ENCODE measurements around the gene ARHGEF12. TPM values are rescaled to one million over a fixed set of nuclear protein-coding genes. Genes with fewer than 3 reads are reported as not detected.

Gene ARHGEF12
- total RNA-seq, 1 donor from 2014 or later: 114 TPM

DNA sequence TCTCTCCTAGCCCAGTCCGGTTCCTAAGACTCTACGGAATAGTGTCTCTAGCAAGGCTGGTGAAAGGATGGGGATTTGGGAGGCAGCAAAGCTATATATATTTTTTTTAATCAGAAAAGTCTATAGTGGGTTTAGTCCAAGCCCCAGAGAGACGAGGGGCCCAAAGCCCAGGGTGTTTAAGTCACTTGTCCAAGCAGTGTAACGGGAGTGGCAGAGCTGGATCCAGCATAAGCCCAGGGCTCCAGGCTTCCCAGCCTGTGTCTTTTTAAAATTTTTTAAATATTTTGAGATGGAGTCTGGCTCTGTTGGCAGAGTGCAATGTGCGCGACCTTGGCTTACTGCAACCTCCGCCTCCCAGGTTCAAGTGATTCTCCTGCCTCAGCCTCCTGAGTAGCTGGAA lies 182.1 kb downstream of the ARHGEF12 start:
- no peak for DNase-seq (ENCODE audit: extremely low spot score, unreplicated experiment)
- TF ChIP-seq, protein P1, sequence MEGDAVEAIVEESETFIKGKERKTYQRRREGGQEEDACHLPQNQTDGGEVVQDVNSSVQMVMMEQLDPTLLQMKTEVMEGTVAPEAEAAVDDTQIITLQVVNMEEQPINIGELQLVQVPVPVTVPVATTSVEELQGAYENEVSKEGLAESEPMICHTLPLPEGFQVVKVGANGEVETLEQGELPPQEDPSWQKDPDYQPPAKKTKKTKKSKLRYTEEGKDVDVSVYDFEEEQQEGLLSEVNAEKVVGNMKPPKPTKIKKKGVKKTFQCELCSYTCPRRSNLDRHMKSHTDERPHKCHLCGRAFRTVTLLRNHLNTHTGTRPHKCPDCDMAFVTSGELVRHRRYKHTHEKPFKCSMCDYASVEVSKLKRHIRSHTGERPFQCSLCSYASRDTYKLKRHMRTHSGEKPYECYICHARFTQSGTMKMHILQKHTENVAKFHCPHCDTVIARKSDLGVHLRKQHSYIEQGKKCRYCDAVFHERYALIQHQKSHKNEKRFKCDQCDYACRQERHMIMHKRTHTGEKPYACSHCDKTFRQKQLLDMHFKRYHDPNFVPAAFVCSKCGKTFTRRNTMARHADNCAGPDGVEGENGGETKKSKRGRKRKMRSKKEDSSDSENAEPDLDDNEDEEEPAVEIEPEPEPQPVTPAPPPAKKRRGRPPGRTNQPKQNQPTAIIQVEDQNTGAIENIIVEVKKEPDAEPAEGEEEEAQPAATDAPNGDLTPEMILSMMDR (IDR thresholded peaks at IDR 0.05): no peak
- Mint-ChIP-seq H3K4me3 (ENCODE audit: unreplicated experiment) (no peak overlapping the region), H3K36me3 (ENCODE audit: unreplicated experiment) (no peaks in the 10 kb centered on the region), H3K27ac (ENCODE audit: unreplicated experiment) (no peak overlapping the region), H3K9me3 (ENCODE audit: unreplicated experiment) (no peaks in the 10 kb centered on the region), H3K4me1 (ENCODE audit: unreplicated experiment) (peaks cover 16% of the 10 kb centered on the region), H3K27me3 (ENCODE audit: unreplicated experiment) (peaks cover 11% of the 10 kb centered on the region)

DNA sequence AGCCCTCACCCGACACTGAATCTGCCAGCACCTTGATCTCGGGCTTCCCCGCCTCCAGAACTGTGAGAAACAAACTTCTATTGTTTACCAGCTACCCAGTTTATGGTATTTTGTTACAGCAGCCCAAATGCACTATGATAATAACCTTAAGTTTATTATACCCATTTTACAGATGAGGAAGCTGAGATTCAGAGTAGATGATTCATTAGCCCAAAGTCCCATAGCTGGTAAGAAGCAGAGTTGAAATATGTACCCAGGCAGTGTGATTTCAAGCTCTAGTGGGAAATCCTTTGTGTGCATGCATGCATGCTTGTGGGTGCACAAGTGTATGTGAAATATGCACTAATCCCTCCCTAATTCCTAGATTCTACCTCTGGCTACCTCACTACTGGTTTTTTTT lies 183.3 kb downstream of the ARHGEF12 start:
- H3K4me3 Mint-ChIP-seq (ENCODE audit: unreplicated experiment): no peak overlapping the region
- peaks cover 17% of the 10 kb centered on the region for H3K4me1 Mint-ChIP-seq (ENCODE audit: unreplicated experiment)
- no peak for DNase-seq (ENCODE audit: extremely low spot score, unreplicated experiment)
- no peak overlapping the region for H3K27ac Mint-ChIP-seq (ENCODE audit: unreplicated experiment)
- TF ChIP-seq, protein P1 (IDR thresholded peaks at IDR 0.05): no peak
- H3K36me3 Mint-ChIP-seq (ENCODE audit: unreplicated experiment): no peaks in the 10 kb centered on the region
- H3K9me3 Mint-ChIP-seq (ENCODE audit: unreplicated experiment): no peaks in the 10 kb centered on the region
- H3K27me3 Mint-ChIP-seq (ENCODE audit: unreplicated experiment): peaks cover 7% of the 10 kb centered on the region

- no peaks in the 10 kb centered on the region for H3K36me3 Mint-ChIP-seq (ENCODE audit: unreplicated experiment)
- H3K27ac Mint-ChIP-seq (ENCODE audit: unreplicated experiment): no peak overlapping the region
- peaks cover 17% of the 10 kb centered on the region for H3K4me1 Mint-ChIP-seq (ENCODE audit: unreplicated experiment)
- no peak overlapping the region for H3K4me3 Mint-ChIP-seq (ENCODE audit: unreplicated experiment)
- no peaks in the 10 kb centered on the region for H3K9me3 Mint-ChIP-seq (ENCODE audit: unreplicated experiment)
- no peak for DNase-seq (ENCODE audit: extremely low spot score, unreplicated experiment)
- TF ChIP-seq, protein P1 (IDR thresholded peaks at IDR 0.05): no peak
- H3K27me3 Mint-ChIP-seq (ENCODE audit: unreplicated experiment): peaks cover 5% of the 10 kb centered on the region
Measured at GRCh38 chr11:120520091-120520822, 184.0 kb downstream of the ARHGEF12 start.

GRCh38 chr11:120521176-120521575 lies 185.0 kb downstream of the ARHGEF12 start:
- Mint-ChIP-seq H3K9me3 (ENCODE audit: unreplicated experiment) (no peaks in the 10 kb centered on the region), H3K4me1 (ENCODE audit: unreplicated experiment) (peaks cover 17% of the 10 kb centered on the region), H3K4me3 (ENCODE audit: unreplicated experiment) (no peak overlapping the region), H3K36me3 (ENCODE audit: unreplicated experiment) (no peaks in the 10 kb centered on the region), H3K27ac (ENCODE audit: unreplicated experiment) (no peak overlapping the region), H3K27me3 (ENCODE audit: unreplicated experiment) (peaks cover 5% of the 10 kb centered on the region)
- TF ChIP-seq, protein P1 (IDR thresholded peaks at IDR 0.05): no peak
- no peak for DNase-seq (ENCODE audit: extremely low spot score, unreplicated experiment)

DNA sequence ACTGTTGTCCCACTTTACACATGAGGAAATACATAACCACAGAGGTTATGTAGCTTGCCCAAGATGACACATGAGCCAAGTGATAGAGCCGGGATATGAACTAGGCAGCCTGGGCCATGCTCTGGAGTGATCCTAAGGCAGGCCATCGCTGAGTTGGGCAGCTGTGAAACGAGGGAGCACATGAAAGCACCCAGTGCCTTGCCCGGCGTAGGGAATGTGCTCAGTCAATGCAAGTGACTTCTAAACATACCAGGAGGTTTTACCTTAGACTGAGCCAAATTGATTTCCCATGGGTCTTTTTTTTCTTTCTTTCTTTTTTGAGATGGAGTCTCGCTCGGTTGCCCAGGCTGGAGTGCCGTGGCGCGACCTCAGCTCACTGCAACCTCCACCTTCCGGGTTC lies 185.8 kb downstream of the ARHGEF12 start:
- H3K4me3 Mint-ChIP-seq (ENCODE audit: unreplicated experiment): no peak overlapping the region
- H3K36me3 Mint-ChIP-seq (ENCODE audit: unreplicated experiment): no peaks in the 10 kb centered on the region
- TF ChIP-seq, protein P1 (IDR thresholded peaks at IDR 0.05): no peak
- peaks cover 20% of the 10 kb centered on the region for H3K4me1 Mint-ChIP-seq (ENCODE audit: unreplicated experiment)
- H3K9me3 Mint-ChIP-seq (ENCODE audit: unreplicated experiment): no peaks in the 10 kb centered on the region
- H3K27me3 Mint-ChIP-seq (ENCODE audit: unreplicated experiment): peaks cover 5% of the 10 kb centered on the region
- no peak for DNase-seq (ENCODE audit: extremely low spot score, unreplicated experiment)
- no peak overlapping the region for H3K27ac Mint-ChIP-seq (ENCODE audit: unreplicated experiment)

Measured in osteocyte (in vitro differentiated cells).